Daoy (cell line): ENCODE results near the gene LAMA2. TPM values are rescaled to one million over a fixed set of nuclear protein-coding genes. Genes with fewer than 3 reads are reported as not detected.

ENCODE experiments used
- DNase-seq: peaks from one replicate; pipeline ENCODE4 v3.0.0-alpha.2; 2015; ENCODE audit warnings: low read depth
- total RNA-seq: library from RNA; depleted of rRNA; stranded (reverse); fragments of >200 nt; shearing (Covaris generic); gene quantifications from 2 replicates; pipeline ENCODE4 v1.2.3, GENCODE V29; 2014

Gene LAMA2
- total RNA-seq, 1 experiment from 2014 or later: 0.46 TPM

- peak; percentile 46 for DNase-seq
These were observed 435.2 kb downstream of the LAMA2 start for GRCh38 chr6:129317931-129318820.

GRCh38 chr6:129320892-129321291, 438.0 kb downstream of the LAMA2 start:
- DNase-seq: no peak

DNA sequence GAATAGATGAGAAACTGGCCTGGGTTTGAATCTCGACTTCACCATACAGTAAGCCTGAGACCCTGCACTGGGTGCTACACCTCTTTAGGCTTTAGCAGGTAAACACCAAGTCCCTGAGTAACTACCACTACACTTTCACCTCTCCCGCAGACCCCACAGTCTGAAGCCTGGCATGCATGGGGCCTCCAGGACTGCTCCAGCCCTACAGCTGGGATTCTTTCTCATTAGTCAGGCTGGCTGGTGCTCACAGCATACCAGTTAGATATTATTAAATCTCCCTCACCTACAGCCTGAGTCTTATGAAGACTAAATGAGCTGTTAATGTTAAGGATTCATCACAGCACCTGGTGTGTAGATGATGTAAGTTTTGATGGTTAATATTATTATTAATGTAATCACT, 438.4 kb downstream of the LAMA2 start:
- no peak for DNase-seq

GRCh38 chr6:129324345-129324744, 441.4 kb downstream of the LAMA2 start:
- no peak for DNase-seq

DNA sequence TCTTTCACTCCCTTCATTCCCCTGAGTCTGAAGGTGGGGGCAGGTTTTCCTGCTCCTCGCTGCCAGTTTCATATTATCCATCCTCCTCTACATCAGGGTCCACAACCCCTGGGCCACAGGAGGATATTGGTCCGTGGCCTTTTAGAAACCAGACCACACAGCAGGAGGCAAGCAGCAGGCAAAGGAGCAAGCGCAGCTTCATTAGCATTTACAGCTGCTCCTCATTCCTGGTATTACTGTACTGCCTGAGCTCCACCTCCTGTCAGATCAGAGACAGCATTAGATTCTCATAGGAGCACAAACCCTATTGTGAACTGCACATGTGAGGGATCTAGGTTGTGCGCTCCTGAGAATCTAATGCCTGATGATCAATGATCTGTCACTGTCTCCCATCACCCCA, 446.7 kb downstream of the LAMA2 start:
- no peak for DNase-seq

- DNase-seq: peak; percentile 60
These were observed 448.7 kb downstream of the LAMA2 start for GRCh38 chr6:129331450-129332138.

GRCh38 chr6:129335792-129336191, 452.9 kb downstream of the LAMA2 start:
- no peak for DNase-seq

- DNase-seq: no peak
These were observed 455.7 kb downstream of the LAMA2 start for GRCh38 chr6:129338683-129339082.

GRCh38 chr6:129340983-129341382, 458.0 kb downstream of the LAMA2 start:
- peak; percentile 55 for DNase-seq

DNA sequence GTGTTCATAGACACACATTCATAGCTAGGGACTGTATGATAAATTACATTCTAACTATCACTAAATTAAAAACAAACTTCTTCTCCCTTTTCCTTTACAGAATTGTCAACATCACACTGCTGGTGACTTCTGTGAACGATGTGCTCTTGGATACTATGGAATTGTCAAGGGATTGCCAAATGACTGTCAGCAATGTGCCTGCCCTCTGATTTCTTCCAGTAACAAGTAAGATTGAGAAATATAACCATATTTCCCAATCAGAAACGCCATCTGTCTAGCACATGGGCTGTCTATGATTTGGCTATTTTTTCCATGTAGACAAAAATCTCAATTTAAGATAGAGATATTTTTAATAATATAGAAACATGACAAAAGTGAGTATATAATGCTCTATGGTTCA, 459.3 kb downstream of the LAMA2 start:
- DNase-seq: no peak

DNA sequence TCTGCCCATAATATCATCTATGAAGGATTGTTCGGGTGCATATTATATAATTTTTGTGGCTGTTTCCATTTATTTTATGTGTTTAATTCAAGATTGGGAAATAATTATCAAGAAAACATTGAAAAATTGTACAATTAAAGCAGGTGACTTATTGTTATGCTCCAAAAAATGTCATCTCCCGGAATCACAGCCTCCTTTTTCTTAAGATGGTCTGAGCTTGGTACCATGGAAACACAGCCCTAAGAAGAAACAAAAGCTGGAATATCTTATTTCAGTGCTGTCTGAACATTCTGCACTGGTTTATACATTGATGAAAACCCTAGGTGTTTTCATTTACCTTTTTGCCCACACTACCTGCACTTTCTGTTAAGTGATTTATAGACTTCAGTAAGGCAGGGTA, 459.9 kb downstream of the LAMA2 start:
- no peak for DNase-seq

DNA sequence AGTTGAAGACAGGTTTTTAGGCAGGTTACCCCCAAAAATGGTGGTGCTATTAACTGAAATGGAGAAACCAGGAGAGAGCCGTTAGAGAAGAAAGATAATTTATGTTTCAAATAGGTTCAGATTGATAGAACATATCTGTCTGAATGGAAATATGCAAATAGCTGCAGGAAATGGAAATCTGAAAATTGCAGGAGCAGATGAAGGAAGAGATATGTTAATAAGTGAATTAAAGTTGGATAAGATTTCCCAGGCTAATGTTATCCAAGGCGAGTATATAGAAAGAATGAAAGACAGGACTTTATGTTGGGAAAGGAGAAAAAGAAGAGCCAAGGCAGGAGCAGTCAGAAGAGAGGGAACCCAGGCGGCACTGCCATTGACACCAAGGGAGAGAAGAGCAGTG, 461.4 kb downstream of the LAMA2 start:
- DNase-seq: no peak

GRCh38 chr6:129345890-129346289, 463.0 kb downstream of the LAMA2 start:
- DNase-seq: peak; percentile 81

GRCh38 chr6:129346964-129347363, 464.0 kb downstream of the LAMA2 start:
- no peak for DNase-seq

DNA sequence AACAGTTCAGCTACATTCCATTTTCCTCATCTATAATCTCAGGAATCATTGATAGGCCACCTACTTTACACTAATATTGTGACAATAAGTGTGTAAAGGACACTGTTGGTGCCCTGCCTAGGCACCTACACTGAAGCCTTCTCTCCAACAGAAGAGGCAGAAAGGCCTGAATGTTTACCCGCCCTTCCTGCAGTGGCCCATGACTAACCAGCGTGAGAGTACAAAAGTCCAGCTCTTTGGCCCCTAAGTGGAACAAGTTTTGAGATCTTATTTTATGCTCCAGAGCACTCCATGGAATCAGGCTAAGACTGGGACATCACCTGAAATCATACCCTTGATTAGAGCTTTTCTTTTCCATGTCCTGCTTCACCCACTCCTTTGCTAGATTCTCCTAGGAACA, 467.3 kb downstream of the LAMA2 start:
- no peak for DNase-seq

GRCh38 chr6:129351807-129352206, 468.9 kb downstream of the LAMA2 start:
- DNase-seq: no peak

DNA sequence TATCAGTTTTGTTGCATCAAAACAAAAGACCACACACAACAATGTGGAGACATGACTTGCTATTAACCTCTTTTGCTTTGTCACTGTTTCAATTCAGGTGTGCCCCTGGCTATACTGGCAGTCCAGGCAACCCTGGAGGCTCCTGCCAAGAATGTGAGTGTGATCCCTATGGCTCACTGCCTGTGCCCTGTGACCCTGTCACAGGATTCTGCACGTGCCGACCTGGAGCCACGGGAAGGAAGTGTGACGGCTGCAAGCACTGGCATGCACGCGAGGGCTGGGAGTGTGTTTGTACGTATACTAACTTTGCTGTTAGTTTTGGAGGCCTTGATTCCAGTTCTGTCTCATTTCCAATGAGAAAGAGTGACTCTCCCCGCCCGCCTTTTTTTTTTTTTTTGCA, 470.1 kb downstream of the LAMA2 start:
- DNase-seq: no peak

DNA sequence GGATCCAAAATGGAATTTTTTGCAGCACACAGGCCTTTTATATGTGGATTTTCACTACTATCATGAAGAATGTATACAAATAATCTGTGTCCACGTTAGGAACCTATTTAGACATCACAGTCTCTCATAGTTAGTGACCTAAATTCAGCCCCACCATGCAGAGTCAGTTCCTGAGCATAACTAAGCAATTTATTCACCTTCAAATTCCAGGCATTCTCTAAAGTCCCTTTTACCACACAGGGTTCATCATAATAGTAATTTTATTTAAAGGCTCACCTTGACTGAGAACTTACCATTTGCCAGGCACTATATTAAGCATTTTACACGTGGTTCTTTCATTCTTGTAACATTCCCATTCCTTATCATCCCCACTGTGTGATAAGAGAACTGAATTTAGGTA, 473.2 kb downstream of the LAMA2 start:
- DNase-seq: no peak

- no peak for DNase-seq
These were observed 477.1 kb downstream of the LAMA2 start for GRCh38 chr6:129359811-129360681.

DNA sequence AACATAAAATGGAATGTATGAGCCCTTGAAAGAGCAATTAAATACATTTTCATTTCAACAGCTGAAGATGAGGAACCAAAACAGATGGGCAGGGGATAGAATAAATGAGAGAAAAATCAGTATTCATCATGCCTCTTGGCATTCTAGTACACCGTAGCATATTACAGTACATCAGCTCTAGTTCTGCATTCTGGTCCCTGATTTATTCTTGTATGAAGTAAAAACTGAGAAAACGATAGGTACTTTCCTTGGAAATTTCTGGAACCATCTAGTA, 477.7 kb downstream of the LAMA2 start:
- no peak for DNase-seq

DNA sequence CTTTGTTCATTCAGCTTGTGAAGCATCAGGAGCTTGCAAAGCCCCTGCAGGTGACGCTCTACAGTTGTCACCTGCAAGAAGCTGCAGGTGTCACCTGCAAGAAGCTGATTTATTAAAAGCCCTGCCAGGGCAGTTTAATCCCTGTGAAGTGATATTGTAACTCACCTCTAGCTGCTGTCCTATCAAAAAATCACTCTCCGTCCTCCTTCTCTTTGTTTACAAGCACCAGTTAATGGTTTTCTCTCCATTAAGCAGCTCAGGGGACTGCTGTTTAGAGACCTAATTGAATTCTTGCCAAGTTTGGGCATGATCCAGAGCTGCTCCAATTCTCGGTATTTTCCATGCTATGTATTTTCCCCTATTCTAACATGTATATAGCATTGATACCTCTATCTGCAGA, 481.1 kb downstream of the LAMA2 start:
- no peak for DNase-seq

DNA sequence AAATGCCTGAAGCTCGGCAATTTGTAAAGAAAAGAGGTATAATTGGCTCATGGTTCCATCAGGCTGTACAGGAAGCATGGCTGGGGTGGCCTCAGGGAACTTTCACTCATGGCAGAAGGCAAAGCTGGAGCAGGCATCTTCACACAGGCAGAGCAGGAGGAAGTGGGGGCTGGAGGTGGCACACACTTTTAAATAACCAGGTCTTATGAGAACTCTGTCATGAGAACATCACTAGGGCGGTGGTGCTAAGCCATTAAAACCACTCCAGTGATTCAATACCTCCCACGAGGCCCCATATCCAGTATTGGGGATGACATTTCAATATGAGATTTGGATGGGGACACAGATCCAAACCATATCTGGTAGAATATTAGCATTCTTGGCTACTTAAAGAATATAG, 481.8 kb downstream of the LAMA2 start:
- DNase-seq: no peak

- no peak for DNase-seq
These were observed 485.1 kb downstream of the LAMA2 start for GRCh38 chr6:129368076-129368475.
